Measurements from ENCODE around the gene ZNF335. TPM values are rescaled to one million over a fixed set of nuclear protein-coding genes. Genes with fewer than 3 reads are reported as not detected.

The ZNF335 gene
- total and polyA plus RNA-seq, 2 donors (not counting 1 experiment from before 2014, with no cell fraction given) = 4.8 to 10.2 TPM

- no peaks in the 10 kb centered on the region for H3K27me3 ChIP-seq (ENCODE audit: control insufficient read depth, insufficient read depth, low read length)
- H3K4me1 ChIP-seq (ENCODE audit: control insufficient read depth, extremely low read depth, insufficient read depth, low read length) = peaks cover 18% of the 10 kb centered on the region
- DNase-seq (ENCODE audit: low read depth in 2 of 2) = no peak
- H3K9ac ChIP-seq (ENCODE audit: insufficient read depth, low read length) = no peak overlapping the region
- TF ChIP-seq EZH2 (IDR thresholded peaks at IDR 0.05; ENCODE audit: low read length, missing control alignments) = no peak
- no peak for TF ChIP-seq CTCF (conservative IDR thresholded peaks at IDR 0.05 in 1 of 2, IDR thresholded peaks at IDR 0.05 in 1 of 2; ENCODE audit: low read depth in 1 of 2, low read length in 2 of 2)
- no peak overlapping the region for H2AFZ ChIP-seq (ENCODE audit: low read length)
- H3K27ac ChIP-seq (ENCODE audit: insufficient read depth, low read length) = no peak overlapping the region
- H3K36me3 ChIP-seq (ENCODE audit: control insufficient read depth, insufficient read depth, low read length) = peaks cover 1% of the 10 kb centered on the region
- H3K9me3 ChIP-seq (ENCODE audit: control insufficient read depth, insufficient read depth, low read depth, low read length) = no peaks in the 10 kb centered on the region
- H3K4me3 ChIP-seq (replicated peaks in 1 of 4; ENCODE audit: control extremely low read depth in 1 of 4, insufficient read depth in 1 of 4, low read depth in 3 of 4, low read length in 4 of 4) = no peak overlapping the region
- H4K20me1 ChIP-seq (ENCODE audit: control insufficient read depth, extremely low read depth, insufficient read depth, low read length) = no peaks in the 10 kb centered on the region
- no peak overlapping the region for H3K4me2 ChIP-seq (ENCODE audit: extremely low read depth, insufficient read depth, low read length)
- no peaks in the 10 kb centered on the region for H3K79me2 ChIP-seq (ENCODE audit: control insufficient read depth, insufficient read depth, low read length)
Measured at GRCh38 chr20:45907219-45907948, 64.6 kb downstream of the ZNF335 start.

- Histone ChIP-seq H3K9ac (ENCODE audit: insufficient read depth, low read length) (no peak overlapping the region), H3K27ac (ENCODE audit: insufficient read depth, low read length) (peak overlapping the region; percentile 1), H4K20me1 (ENCODE audit: control insufficient read depth, extremely low read depth, insufficient read depth, low read length) (no peaks in the 10 kb centered on the region), H3K27me3 (ENCODE audit: control insufficient read depth, insufficient read depth, low read length) (no peaks in the 10 kb centered on the region), H3K36me3 (ENCODE audit: control insufficient read depth, insufficient read depth, low read length) (peaks cover 4% of the 10 kb centered on the region), H3K9me3 (ENCODE audit: control insufficient read depth, insufficient read depth, low read depth, low read length) (no peaks in the 10 kb centered on the region), H2AFZ (ENCODE audit: low read length) (no peak overlapping the region), H3K79me2 (ENCODE audit: control insufficient read depth, insufficient read depth, low read length) (no peaks in the 10 kb centered on the region), H3K4me2 (ENCODE audit: extremely low read depth, insufficient read depth, low read length) (no peak overlapping the region), H3K4me1 (ENCODE audit: control insufficient read depth, extremely low read depth, insufficient read depth, low read length) (peaks cover 7% of the 10 kb centered on the region), H3K4me3 (replicated peaks in 1 of 4; ENCODE audit: control extremely low read depth in 1 of 4, insufficient read depth in 1 of 4, low read depth in 3 of 4, low read length in 4 of 4) (no peak overlapping the region)
- peak; percentile 27 to 87 for DNase-seq (ENCODE audit: low read depth in 2 of 2)
- no peak for TF ChIP-seq CTCF (conservative IDR thresholded peaks at IDR 0.05 in 1 of 2, IDR thresholded peaks at IDR 0.05 in 1 of 2; ENCODE audit: low read depth in 1 of 2, low read length in 2 of 2)
- TF ChIP-seq EZH2 (IDR thresholded peaks at IDR 0.05; ENCODE audit: low read length, missing control alignments) = no peak
Measured at GRCh38 chr20:45905505-45906079, 66.4 kb downstream of the ZNF335 start.

GRCh38 chr20:45904583-45905504, 67.2 kb downstream of the ZNF335 start:
- Histone ChIP-seq H3K9ac (ENCODE audit: insufficient read depth, low read length) (no peak overlapping the region), H3K4me2 (ENCODE audit: extremely low read depth, insufficient read depth, low read length) (no peak overlapping the region), H3K27me3 (ENCODE audit: control insufficient read depth, insufficient read depth, low read length) (no peaks in the 10 kb centered on the region), H3K4me1 (ENCODE audit: control insufficient read depth, extremely low read depth, insufficient read depth, low read length) (peaks cover 5% of the 10 kb centered on the region), H3K36me3 (ENCODE audit: control insufficient read depth, insufficient read depth, low read length) (peaks cover 6% of the 10 kb centered on the region), H2AFZ (ENCODE audit: low read length) (no peak overlapping the region), H3K4me3 (replicated peaks in 1 of 4; ENCODE audit: control extremely low read depth in 1 of 4, insufficient read depth in 1 of 4, low read depth in 3 of 4, low read length in 4 of 4) (no peak overlapping the region), H4K20me1 (ENCODE audit: control insufficient read depth, extremely low read depth, insufficient read depth, low read length) (no peaks in the 10 kb centered on the region), H3K79me2 (ENCODE audit: control insufficient read depth, insufficient read depth, low read length) (no peaks in the 10 kb centered on the region), H3K27ac (ENCODE audit: insufficient read depth, low read length) (no peak overlapping the region), H3K9me3 (ENCODE audit: control insufficient read depth, insufficient read depth, low read depth, low read length) (no peaks in the 10 kb centered on the region)
- DNase-seq (ENCODE audit: low read depth in 2 of 2) = no peak
- TF ChIP-seq CTCF (conservative IDR thresholded peaks at IDR 0.05 in 1 of 2, IDR thresholded peaks at IDR 0.05 in 1 of 2; ENCODE audit: low read depth in 1 of 2, low read length in 2 of 2) (no peak), EZH2 (IDR thresholded peaks at IDR 0.05; ENCODE audit: low read length, missing control alignments) (no peak)

All from fibroblast of lung (primary cell).